Endodermal cell (in vitro differentiated cells): Measurements from ENCODE around the gene ANKRD27. TPM values are rescaled to one million over a fixed set of nuclear protein-coding genes. Genes with fewer than 3 reads are reported as not detected.

Experiments used
- DNase-seq: peaks from one replicate; pipeline ENCODE4 v3.0.0-alpha.2; 2017
- H3K27ac ChIP-seq: 2 replicates; pipeline ENCODE4 v1.5.1; 2013; ENCODE audit warnings: mild to moderate bottlenecking, low read depth, low read length, moderate library complexity
- H3K27me3 ChIP-seq: 2 replicates; pipeline ENCODE4 v1.6.1; 2013; ENCODE audit warnings: mild to moderate bottlenecking, low read length, moderate library complexity; ENCODE audit not compliant: insufficient read depth, control insufficient read depth, poor library complexity, severe bottlenecking
- H3K36me3 ChIP-seq: 2 replicates; pipeline ENCODE4 v1.7.0; 2013; ENCODE audit warnings: mild to moderate bottlenecking, low read length, moderate library complexity; ENCODE audit not compliant: control insufficient read depth, insufficient read depth
- H3K4me1 ChIP-seq: one replicate; pipeline ENCODE4 v1.7.0; 2013; ENCODE audit warnings: low read length; ENCODE audit not compliant: control insufficient read depth, insufficient read depth
- H3K4me3 ChIP-seq: 2 replicates; pipeline ENCODE4 v1.5.1; 2013; ENCODE audit warnings: mild to moderate bottlenecking, low read length, moderate library complexity
- H3K9ac ChIP-seq: 2 replicates; pipeline ENCODE4 v1.6.1; 2013; ENCODE audit warnings: mild to moderate bottlenecking, low read length, moderate library complexity; ENCODE audit not compliant: poor library complexity, severe bottlenecking; ENCODE audit errors: extremely low read depth
- H3K9me3 ChIP-seq: 2 replicates; pipeline ENCODE4 v1.6.1; 2013; ENCODE audit warnings: mild to moderate bottlenecking, low read length, moderate library complexity; ENCODE audit not compliant: control insufficient read depth
- H3K27ac Mint-ChIP-seq: 2 replicates; pipeline ENCODE4 v1.8.0; 2020; ENCODE audit warnings: mixed read lengths
- H3K27me3 Mint-ChIP-seq: 2 replicates; pipeline ENCODE4 v1.8.0; 2021; ENCODE audit warnings: mild to moderate bottlenecking, mixed read lengths; ENCODE audit not compliant: insufficient read depth
- H3K36me3 Mint-ChIP-seq: 2 replicates; pipeline ENCODE4 v1.8.0; 2020; ENCODE audit warnings: low read depth, mixed read lengths
- H3K4me1 Mint-ChIP-seq: 2 replicates; pipeline ENCODE4 v1.8.0; 2020; ENCODE audit warnings: mixed read lengths
- H3K4me3 Mint-ChIP-seq: 2 replicates; pipeline ENCODE4 v1.8.0; 2020; ENCODE audit warnings: mild to moderate bottlenecking, moderate library complexity, mixed read lengths
- H3K9me3 Mint-ChIP-seq: 2 replicates; pipeline ENCODE4 v1.8.0; 2020; ENCODE audit warnings: mild to moderate bottlenecking, mixed read lengths
- CTCF ChIP-seq: fragments of 200-600 bp; sonication (generic); conservative IDR thresholded peaks from 2 replicates; pipeline ENCODE4 v1.5.0; 2021; ENCODE audit warnings: antibody characterized with exemption, mild to moderate bottlenecking
- WGBS, 2 experiments: methylation state at CpG; one replicate each; pipeline versions ENCODE4 v1.1.5 to v1.1.7; 2013; ENCODE audit warnings: missing lambda C conversion rate in 2 of 2, mixed read lengths in 1 of 2; ENCODE audit not compliant: insufficient coverage in 1 of 2, insufficient read length in 1 of 2; 5-methylcytosine and 5-hydroxymethylcytosine counted together
- total RNA-seq, 2 donors: library from RNA; stranded (reverse); fragmentation: NEBNext Ultra II Directional in 1 of 2; extraction: Animal tissue kit (Norgen Biotek cat#: 25700) in 1 of 2; gene quantifications; 2 replicates in 1 of 2; 3 replicates in 1 of 2; pipeline ENCODE4 v1.2.1, GENCODE V29; 2021

The ANKRD27 gene
- total RNA-seq, 2 donors from 2014 or later = 35.1 to 35.9 TPM

GRCh38 chr19:32627714-32628270 is 47.2 kb downstream of the ANKRD27 start:
- no peaks in the 10 kb centered on the region for H3K27me3 Mint-ChIP-seq
- H3K9me3 ChIP-seq = no peaks in the 10 kb centered on the region
- H3K4me1 ChIP-seq = no peaks in the 10 kb centered on the region
- 87 to 94% methylated on average over 13 to 15 of the region's 15 CpGs for WGBS, 2 experiments
- peaks cover 45% of the 10 kb centered on the region for H3K36me3 ChIP-seq
- H3K27ac Mint-ChIP-seq = no peak overlapping the region
- no peak for DNase-seq
- TF ChIP-seq CTCF = peak; percentile 21
- peaks cover 50% of the 10 kb centered on the region for H3K36me3 Mint-ChIP-seq
- H3K4me1 Mint-ChIP-seq = peaks cover 3% of the 10 kb centered on the region
- no peak overlapping the region for H3K9ac ChIP-seq
- no peak overlapping the region for H3K4me3 Mint-ChIP-seq
- no peak overlapping the region for H3K27ac ChIP-seq
- no peaks in the 10 kb centered on the region for H3K27me3 ChIP-seq
- H3K9me3 Mint-ChIP-seq = no peaks in the 10 kb centered on the region
- H3K4me3 ChIP-seq = no peak overlapping the region

- no peak for DNase-seq
- Mint-ChIP-seq H3K27me3 (no peaks in the 10 kb centered on the region), H3K4me1 (no peaks in the 10 kb centered on the region), H3K27ac (no peak overlapping the region), H3K4me3 (no peak overlapping the region), H3K9me3 (no peaks in the 10 kb centered on the region), H3K36me3 (peaks cover 55% of the 10 kb centered on the region)
- H3K36me3 ChIP-seq = peaks cover 50% of the 10 kb centered on the region
- no peaks in the 10 kb centered on the region for H3K9me3 ChIP-seq
- H3K4me1 ChIP-seq = no peaks in the 10 kb centered on the region
- WGBS, 2 experiments = 95 to 100% methylated on average over 1 to 2 of the region's 4 CpGs
- TF ChIP-seq CTCF = no peak
- no peak overlapping the region for H3K27ac ChIP-seq
- H3K9ac ChIP-seq = no peak overlapping the region
- H3K27me3 ChIP-seq = no peaks in the 10 kb centered on the region
- H3K4me3 ChIP-seq = no peak overlapping the region
Observed at GRCh38 chr19:32626969-32627368, 48.0 kb downstream of the ANKRD27 start.

GRCh38 chr19:32624410-32624809 is 50.6 kb downstream of the ANKRD27 start:
- peaks cover 65% of the 10 kb centered on the region for H3K36me3 Mint-ChIP-seq
- WGBS, 2 experiments = 96 to 100% methylated on average over 4 to 6 of the region's 6 CpGs

More at GRCh38 chr19:32624410-32624809, 50.6 kb downstream of the ANKRD27 start:
- no peaks in the 10 kb centered on the region for H3K9me3 ChIP-seq
- H3K27ac ChIP-seq = no peak overlapping the region
- no peaks in the 10 kb centered on the region for H3K4me1 Mint-ChIP-seq
- H3K27me3 Mint-ChIP-seq = no peaks in the 10 kb centered on the region
- no peak overlapping the region for H3K4me3 ChIP-seq
- H3K27me3 ChIP-seq = no peaks in the 10 kb centered on the region
- H3K27ac Mint-ChIP-seq = peak overlapping the region; percentile 58
- H3K4me3 Mint-ChIP-seq = no peak overlapping the region
- H3K36me3 ChIP-seq = peaks cover 36% of the 10 kb centered on the region
- TF ChIP-seq CTCF = no peak
- no peaks in the 10 kb centered on the region for H3K9me3 Mint-ChIP-seq
- no peak overlapping the region for H3K9ac ChIP-seq
- H3K4me1 ChIP-seq = no peaks in the 10 kb centered on the region
- no peak for DNase-seq
